GM12873 (cell line): ENCODE measurements around the gene NCKAP5.

Experiments used
- TF ChIP-seq, protein P1 (sequence below): IDR thresholded peaks from 2 replicates; pipeline ENCODE4 v1.5.1; 2012; ENCODE audit warnings: low read depth, mild to moderate bottlenecking, moderate library complexity, low read length, control low read depth; ENCODE audit not compliant: insufficient read depth; ENCODE audit errors: missing control alignments

NCKAP5 gene

DNA sequence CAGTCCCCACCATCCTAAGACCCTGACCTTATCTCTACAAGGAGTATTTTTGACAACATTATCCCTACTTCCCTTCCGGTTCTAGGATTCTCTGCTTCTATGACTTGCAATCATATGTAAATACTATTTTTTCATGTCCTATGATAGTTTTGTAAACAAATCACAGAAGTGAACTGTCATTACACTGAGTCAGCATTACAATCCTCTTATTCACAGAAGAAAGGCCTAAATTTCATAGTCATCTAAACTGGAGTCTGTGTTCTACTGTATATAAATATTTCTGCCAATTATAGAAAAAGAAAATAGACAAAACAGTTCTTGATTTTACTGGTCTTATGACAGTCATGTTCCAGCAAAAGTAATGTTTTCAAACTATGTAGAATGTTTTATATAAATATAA, 265.1 kb downstream of the NCKAP5 start:
- TF ChIP-seq, protein P1, sequence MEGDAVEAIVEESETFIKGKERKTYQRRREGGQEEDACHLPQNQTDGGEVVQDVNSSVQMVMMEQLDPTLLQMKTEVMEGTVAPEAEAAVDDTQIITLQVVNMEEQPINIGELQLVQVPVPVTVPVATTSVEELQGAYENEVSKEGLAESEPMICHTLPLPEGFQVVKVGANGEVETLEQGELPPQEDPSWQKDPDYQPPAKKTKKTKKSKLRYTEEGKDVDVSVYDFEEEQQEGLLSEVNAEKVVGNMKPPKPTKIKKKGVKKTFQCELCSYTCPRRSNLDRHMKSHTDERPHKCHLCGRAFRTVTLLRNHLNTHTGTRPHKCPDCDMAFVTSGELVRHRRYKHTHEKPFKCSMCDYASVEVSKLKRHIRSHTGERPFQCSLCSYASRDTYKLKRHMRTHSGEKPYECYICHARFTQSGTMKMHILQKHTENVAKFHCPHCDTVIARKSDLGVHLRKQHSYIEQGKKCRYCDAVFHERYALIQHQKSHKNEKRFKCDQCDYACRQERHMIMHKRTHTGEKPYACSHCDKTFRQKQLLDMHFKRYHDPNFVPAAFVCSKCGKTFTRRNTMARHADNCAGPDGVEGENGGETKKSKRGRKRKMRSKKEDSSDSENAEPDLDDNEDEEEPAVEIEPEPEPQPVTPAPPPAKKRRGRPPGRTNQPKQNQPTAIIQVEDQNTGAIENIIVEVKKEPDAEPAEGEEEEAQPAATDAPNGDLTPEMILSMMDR, result no peak

DNA sequence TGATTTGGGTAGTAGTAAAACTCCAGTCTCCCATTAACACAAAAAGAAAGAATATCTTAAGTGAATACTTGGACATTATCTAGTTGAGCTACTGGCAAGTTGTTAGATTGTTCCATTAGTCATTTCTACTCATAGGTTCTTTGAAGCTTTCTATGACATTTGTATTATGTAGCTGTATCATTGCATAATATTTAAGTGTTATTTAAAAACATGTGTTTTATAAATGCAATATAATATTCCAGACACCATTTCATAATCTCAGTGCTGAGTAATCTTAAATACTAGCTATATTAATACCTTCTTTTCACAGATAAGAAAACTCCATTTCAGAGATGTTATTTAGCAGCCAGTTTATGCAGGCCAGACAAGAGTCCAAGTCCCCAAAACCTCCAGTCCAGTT, 271.9 kb downstream of the NCKAP5 start:
- TF ChIP-seq, protein P1, result no peak

DNA sequence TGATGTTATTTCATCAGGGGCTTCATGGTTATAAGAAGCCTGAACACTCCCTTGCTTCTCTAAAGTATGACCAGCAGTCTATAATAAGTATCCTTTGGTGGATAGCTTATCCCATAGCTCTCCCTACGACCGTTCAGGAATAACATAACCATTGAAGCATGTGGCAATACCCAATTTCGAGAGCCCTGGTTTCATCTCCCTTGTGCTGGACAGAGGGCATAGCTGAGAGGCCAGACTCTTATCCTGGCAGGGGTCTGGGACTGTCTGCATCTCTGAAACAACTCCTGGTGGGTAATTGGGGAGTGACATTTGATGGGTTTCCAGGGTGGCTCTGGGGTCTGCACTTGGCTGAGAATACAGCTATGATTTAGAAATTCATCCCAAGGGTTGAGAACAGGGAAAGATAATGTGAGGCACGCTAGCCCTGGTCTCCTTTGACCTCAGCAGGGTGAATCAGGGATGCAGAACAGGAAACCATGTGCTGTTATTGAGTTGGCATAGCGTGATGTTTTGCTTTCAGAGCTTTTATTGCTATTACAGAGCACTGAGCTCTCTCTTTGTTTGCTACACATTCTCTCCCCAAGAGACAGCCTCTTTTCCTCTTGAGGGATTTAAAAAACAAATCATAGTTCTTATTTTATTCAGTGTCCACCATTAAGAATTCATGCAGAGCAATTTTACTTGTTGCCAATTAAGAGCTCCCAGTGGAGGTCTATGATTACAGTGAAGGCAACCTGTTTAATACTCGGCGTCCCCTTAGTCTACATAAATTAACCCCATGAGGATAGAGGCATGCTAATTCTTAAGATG, 274.5 kb downstream of the NCKAP5 start:
- TF ChIP-seq, protein P1, result no peak

DNA sequence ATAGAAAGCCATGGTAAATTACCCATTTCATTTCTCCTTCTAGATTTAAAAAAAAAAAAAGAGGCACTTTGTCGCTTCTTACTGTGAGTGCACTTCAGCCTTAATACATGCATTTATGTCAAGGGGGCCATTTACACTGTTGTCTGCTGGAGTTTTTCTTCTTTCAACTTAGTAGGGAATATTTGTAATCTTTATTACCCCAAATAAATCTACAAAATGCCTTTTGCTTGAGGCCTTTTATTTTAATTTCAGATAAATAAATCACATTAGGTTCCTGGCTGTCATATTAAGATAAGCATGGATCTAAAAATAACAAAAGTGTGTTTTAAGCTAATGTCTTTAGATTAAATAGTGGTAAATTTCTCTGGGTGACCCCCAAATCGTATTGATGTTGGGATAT, 276.0 kb downstream of the NCKAP5 start:
- TF ChIP-seq, protein P1, result no peak

DNA sequence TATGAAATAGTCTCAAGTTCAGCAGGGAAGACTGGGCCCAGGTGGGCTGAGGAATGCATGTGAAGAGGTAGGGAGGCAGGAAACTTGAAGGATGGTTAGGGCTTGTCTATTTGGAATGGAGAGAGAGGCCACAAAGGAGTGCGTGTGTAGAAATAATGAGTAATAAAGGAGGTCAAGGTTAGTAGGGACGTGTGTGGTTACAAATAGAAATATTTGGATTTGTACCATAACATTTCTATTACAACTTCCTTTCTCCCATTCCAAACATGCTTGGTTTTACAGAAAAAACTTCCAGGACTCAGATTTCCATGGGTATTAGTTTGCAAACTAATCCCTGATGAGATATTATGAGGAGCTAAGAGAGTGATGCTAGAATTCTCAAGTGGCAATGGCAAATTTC, 280.6 kb downstream of the NCKAP5 start:
- TF ChIP-seq, protein P1, result no peak

DNA sequence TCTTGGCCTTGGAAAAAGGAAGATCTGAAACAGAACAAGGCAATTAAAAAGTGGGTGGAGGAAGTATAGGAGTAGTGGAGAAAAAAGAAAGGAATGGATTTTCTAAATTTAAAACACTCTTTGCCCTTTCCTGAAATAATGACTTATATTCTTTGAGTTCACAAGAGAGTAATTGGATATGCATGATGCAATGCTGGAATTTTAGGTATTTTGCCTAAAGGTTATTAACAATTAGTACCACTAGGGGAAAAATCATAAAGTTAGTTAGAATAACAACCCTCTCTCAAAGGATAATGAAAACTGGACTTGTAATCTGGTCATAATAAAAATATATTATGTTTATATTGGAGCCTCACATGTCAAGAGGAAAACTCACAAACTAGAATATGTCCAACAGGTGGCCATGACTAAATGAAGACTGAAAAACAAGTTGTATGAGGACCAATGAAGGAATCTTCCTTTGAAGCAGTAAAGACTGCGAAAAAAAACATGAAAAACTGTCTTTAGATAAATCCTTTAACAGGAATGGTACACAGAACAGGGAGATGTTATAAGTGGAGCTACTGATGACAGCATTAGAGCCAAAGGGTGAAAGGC, 281.8 kb downstream of the NCKAP5 start:
- TF ChIP-seq, protein P1, result no peak

DNA sequence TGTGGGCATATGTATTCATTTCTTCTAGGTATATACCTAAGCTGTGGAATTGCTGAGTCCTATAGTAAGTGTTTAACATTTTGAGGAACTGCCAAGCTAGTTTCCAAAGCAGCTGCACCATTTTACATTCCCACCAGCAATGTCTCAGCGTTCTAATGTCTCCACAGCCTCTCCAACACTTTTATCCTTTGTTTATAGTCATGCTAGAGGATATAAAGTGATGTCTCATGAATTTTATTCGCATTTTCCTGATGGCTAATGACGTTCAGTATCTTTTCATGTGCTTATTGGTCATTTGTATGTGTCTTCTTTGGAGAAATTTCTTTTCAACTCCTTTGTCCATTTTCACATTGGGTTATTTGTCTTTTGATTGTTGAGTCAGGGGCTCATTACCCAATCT, 295.2 kb downstream of the NCKAP5 start:
- TF ChIP-seq, protein P1, result no peak
